NCI-H2171 treated with DMSO at 0.1 percent for 48 hours (cell line): ENCODE data around the gene LHX5.

ENCODE experiments used
- DNase-seq: peaks from one replicate; lab custom pipeline; 2025; lab: John Stamatoyannopoulos, UW

LHX5 gene

GRCh38 chr12:113464852-113465719 is 6.6 kb downstream of the LHX5 start:
- DNase-seq = no peak

GRCh38 chr12:113464452-113464775 is 7.3 kb downstream of the LHX5 start:
- DNase-seq = no peak

GRCh38 chr12:113463746-113464451 is 7.8 kb downstream of the LHX5 start:
- no peak for DNase-seq

DNA sequence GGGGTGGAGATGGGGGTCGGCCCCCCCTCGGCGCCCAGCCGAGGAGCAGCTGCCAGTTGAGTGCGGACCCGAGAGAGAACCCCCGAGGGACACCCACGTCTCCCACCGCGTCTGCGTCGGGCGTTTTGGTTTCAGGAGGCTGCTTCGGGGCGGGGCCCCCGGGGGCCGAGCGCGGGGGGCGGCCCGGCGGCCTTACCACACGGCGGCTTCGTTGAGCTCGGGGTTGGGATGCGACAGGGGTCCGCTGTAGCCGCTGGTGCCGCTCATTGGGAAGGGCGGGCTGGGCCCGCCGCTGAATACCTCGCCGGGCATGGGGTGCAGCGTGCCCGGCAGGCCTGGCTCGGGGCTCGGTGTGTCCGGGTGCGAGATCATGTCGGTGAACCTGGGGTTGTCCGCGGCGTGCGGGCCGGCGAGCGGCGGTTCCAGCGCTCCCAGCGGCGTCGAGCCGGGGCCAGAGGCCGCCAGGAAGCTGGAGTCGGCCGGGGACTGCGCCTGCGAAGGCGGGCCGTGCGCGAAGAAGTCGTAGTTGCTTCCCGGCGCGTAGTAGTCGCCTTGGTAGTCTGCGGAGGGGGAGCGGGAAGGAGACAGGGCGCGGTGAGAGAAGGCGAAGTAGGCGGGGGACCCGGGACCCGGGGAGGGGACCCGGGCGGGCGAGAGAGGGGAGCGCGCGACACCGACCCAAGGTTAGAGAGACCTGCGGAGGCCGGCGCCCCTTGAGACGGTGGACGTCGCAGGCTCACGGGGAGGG is 8.5 kb downstream of the LHX5 start:
- DNase-seq = no peak

DNA sequence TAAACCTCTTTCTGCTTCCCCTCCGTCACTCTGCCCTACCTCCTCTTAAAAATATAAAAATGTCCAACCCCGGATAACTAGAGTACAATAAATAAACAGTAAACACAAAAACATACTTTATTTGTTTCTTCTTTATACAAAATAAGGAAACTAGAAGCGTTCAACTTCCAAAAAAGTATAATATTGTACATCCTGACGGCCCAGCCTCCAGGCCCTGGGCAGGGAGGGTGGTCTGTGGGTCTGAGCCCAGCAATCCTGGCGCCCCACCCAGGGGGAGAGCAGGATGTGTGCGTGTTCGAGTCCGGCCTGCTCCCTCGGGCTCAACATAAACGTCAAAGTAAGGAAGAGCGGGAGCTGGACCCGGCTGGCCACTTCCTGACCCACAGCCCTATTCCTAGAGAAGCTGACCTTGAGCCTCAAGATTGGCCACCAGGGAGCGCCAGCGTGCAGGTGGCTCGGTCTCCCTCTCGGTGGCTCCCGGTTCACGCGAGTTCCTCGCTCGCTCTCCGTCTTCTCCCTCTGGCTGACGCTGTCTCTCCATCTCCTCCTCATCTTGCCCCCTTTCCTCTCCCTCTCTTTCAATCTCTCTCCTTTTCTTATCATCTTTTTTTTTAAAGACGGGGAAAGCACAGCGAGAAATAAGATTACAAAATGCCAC is 9.4 kb downstream of the LHX5 start:
- DNase-seq = peak; percentile 35

DNA sequence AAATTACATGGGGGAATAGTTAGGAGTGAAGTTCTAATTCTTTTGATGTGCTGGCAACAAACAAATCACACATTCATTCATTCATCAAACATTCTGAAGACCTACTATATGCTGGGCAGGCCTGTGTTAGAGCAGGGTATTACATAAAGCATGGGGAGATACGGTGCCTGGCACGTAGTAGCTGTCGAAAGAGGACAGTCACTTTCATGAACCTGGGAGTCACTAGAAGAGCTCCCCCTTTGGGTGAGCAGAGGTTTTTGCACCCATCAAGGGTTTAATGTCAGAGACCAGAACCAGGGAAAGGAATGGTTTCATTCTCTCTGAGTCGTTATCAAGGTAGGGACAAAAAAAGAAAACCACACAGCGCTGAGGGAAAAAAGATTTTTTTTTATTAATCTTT is 10.0 kb downstream of the LHX5 start:
- DNase-seq = peak; percentile 12

DNA sequence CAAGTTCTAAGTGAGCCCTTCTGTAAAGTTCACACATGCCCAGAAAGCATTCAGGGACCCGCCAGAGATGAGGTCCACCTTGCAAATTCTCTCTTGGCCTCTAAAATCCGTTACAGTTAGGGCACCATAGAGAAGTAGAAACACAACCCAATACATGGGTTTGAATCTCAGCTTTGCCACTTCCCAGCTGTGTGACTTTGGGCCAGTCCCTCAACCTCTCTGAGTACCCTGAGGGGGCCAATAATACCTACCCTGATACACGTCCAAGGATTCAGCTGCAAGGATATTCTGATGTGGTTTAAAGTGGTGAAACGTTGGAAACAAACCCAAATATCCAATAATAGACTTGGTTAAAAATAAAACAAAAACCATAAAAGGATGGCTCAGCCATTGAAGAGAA is 11.7 kb downstream of the LHX5 start:
- DNase-seq = no peak

GRCh38 chr12:113457710-113458109 is 14.0 kb downstream of the LHX5 start:
- no peak for DNase-seq

DNA sequence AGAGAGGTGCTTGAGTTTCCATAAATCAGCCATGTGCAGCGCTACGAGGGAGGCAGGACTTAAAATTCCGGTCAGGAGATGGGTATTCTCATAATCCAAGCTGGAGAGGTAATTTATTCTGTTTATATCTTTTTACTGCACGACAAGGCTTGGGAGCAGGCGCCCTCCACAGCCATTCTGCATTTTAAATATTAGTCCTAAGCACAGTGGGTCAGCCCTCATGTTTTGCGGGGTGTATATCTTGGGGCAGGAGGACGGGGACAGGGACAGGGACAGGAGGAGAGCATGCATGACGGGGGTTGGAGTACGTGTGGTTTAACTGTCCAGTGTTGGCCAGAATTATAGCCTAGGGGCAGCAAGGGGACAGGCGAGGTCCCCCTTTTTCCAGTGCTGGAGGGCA is 14.5 kb downstream of the LHX5 start:
- no peak for DNase-seq

GRCh38 chr12:113456761-113457160 is 14.9 kb downstream of the LHX5 start:
- DNase-seq = no peak

- DNase-seq = no peak
Measured at GRCh38 chr12:113456199-113456598, 15.5 kb downstream of the LHX5 start.

GRCh38 chr12:113453330-113453729 is 18.3 kb downstream of the LHX5 start:
- no peak for DNase-seq

DNA sequence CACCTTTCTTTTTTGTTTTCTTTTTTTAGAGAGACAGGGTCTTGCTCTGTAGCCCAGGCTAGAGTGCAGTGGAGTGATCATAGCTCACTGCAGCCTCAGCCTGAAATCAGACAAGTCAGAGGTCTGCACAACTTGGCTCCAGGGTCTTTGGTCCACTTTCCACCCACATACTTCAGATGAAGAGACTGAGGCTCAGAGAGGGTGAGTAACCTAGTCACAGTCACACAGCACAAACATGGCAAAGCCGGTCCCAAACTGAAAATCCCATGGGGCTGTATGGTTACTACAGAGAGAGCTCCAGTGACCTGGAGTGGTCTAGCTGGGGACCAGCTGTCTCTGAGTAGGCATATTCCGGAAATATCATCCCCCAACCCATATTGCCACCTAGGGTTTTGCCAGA is 19.2 kb downstream of the LHX5 start:
- DNase-seq = no peak

GRCh38 chr12:113449839-113450238 is 21.8 kb downstream of the LHX5 start:
- no peak for DNase-seq

GRCh38 chr12:113449299-113449698 is 22.4 kb downstream of the LHX5 start:
- no peak for DNase-seq

GRCh38 chr12:113448873-113449272 is 22.8 kb downstream of the LHX5 start:
- DNase-seq = no peak

- DNase-seq = no peak
Measured at GRCh38 chr12:113445544-113446171, 26.0 kb downstream of the LHX5 start.

DNA sequence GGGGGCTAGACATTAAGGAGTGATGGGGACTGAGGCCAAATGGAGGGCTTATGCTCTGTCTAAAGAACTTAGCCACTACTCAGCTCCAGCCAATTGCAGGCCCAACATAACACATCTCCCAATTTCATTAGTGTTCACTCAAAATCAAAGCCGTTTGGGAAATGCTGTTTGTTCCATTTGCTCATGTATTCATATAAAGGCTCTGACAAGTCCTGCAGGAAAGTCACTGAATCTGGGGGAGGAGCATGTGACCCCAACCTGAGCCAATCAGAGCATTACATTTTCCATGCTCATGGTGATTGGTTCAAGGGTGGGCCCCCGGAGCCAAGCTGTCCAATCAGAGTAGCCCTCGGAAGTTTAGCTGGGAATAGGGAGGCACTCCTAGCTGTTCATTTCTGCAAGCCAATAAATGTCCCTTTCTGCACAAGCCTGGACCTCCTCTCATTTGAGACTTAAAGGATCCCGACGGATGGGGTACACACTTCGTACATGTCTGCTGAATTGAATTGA is 28.6 kb downstream of the LHX5 start:
- no peak for DNase-seq

DNA sequence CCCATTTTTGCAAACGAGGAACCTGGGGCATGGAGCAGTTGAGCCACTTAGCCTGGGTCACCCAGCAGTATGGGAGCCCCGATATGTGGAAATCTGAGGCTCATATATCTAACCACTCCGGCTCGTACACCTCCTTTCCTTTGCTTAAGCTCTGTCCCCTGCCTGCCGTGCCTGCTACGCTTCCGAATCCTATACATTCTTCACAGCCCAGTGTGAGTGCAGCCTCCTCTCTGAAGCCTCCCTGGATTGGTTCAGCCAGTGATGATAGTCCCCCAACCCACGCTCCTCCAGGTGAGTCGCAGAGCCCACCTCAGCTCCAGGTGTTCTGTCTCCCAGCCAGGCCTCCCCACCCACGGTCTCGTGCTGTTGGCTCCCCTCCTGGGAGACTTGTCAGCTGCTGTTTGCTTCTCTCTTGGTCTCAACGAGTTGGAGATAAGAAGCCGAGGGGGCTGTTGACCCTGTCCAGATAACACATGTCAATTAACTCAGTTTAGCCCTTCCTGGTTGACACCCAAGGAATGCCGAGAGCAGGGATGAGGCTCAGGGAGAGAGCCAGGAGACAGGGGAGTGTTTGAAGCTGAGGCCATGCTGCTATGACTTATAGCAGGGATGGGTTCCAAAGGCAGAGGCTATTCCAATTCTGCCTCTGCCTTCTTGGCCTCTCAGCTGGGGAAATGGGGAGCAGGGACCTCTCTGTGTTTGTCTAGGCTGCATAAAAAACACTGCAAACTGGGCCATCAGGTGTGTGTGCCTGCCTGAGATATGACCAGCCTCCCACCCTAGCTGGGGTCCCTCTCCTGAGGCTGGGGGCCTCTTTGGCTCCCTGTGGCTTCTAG is 30.5 kb downstream of the LHX5 start:
- no peak for DNase-seq

- no peak for DNase-seq
Measured at GRCh38 chr12:113440336-113440735, 31.3 kb downstream of the LHX5 start.

DNA sequence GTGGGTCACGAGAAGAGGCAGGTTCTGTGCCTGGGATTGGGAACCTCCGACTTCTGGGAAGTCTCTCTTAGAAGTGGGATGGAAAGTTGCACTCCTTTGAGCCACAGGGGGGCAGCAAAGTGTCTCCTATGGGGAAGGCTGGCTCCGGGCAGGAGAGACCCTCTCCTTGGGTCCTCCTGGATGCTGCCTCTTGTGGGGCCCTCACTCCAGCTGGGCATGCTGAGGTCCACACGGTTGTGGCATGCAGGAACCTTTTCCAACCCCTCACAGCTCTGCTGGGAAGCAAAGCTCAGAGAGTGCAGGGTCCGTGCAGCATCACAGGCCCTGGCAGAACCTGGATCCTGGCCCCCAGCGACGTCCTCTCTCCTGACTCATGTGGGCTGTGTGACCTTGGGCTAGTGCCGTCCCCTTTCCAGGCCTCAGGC is 32.1 kb downstream of the LHX5 start:
- peak; percentile 59 for DNase-seq
